ENCODE measurements around the gene RAPGEF5. TPM values are rescaled to one million over a fixed set of nuclear protein-coding genes. Genes with fewer than 3 reads are reported as not detected.

Gene RAPGEF5
- total RNA-seq, 4 donors from 2014 or later, result 7.4 to 16.2 (median 12.1) TPM

DNA sequence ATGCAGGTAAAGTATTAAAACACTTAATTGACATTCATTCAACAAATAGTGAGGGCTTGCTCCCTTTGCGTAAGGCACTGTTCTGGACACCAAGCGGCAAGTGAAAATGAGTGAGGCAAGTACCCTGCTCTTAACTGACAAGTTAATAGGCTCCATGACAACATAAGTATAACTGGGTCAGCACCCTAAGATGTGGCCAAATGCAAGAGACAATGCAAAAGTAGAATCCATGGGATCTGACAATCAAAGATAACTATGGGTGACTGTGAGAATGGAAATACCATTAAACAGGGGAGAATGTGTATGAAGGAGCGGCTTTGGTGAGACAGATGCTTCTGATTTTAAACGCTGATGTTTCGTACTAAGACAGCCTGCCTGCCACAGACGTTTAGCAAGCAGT lies 160.5 kb downstream of the RAPGEF5 start:
- Histone ChIP-seq H3K9me3 (no peaks in the 10 kb centered on the region), H3K27ac (no peak overlapping the region), H3K4me1 (peaks cover 0 to 6% of the 10 kb centered on the region in 2 donors), H3K27me3 (no peaks in the 10 kb centered on the region), H3K4me3 (no peak overlapping the region), H3K36me3 (no peaks in the 10 kb centered on the region)
- in situ Hi-C loops (cut with MboI; ENCODE audit: low sequenced_read_pairs in 4 of 4), result no loop called here
- ATAC-seq (no peak), DNase-seq (no peak)
- intact Hi-C loops (cut with DNase I; ENCODE audit: low total_unique reads), result no loop called here
- TF ChIP-seq, protein P1, sequence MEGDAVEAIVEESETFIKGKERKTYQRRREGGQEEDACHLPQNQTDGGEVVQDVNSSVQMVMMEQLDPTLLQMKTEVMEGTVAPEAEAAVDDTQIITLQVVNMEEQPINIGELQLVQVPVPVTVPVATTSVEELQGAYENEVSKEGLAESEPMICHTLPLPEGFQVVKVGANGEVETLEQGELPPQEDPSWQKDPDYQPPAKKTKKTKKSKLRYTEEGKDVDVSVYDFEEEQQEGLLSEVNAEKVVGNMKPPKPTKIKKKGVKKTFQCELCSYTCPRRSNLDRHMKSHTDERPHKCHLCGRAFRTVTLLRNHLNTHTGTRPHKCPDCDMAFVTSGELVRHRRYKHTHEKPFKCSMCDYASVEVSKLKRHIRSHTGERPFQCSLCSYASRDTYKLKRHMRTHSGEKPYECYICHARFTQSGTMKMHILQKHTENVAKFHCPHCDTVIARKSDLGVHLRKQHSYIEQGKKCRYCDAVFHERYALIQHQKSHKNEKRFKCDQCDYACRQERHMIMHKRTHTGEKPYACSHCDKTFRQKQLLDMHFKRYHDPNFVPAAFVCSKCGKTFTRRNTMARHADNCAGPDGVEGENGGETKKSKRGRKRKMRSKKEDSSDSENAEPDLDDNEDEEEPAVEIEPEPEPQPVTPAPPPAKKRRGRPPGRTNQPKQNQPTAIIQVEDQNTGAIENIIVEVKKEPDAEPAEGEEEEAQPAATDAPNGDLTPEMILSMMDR (IDR thresholded peaks at IDR 0.05 in 4 of 5, conservative IDR thresholded peaks at IDR 0.05 in 1 of 5), result no peak
- no peak for TF ChIP-seq POLR2A (IDR thresholded peaks at IDR 0.05)

DNA sequence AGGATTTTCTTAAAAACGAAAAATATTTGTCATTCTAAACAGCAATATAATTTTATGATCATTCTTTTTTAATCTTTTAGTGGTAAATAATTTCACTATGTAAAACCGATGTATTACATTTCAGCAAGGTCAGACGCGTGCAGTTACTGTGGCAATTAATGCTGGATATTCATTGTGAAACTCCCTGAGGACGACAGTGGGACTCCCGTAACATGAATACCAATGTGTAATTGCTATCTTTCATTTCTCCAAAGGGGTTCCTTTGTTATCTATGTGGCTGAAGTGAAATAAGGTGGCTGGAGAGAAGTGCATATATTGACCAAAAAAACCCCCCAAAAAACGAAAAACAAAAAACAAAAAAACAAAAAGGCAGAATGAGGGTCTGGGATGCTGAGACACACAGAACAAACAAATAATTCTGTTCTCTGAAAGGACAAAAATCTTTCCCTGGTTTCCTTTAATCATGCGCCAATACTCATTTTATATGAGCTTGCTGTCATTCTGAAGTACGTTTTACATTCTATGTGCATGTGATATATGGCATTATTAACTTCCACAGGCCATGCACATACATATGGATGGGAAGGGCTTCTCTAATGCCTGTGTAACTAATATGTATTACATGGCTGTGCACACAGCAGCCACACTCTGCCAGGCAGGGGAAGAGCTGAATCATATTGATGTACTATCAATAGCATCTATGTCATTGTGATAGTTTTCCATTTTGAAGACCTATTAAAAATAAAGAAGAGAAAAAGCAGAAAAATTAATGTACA lies 161.4 kb downstream of the RAPGEF5 start:
- in situ Hi-C loops (cut with MboI; ENCODE audit: low sequenced_read_pairs in 4 of 4) (no loop called here), intact Hi-C loops (cut with DNase I; ENCODE audit: low total_unique reads) (no loop called here)
- Histone ChIP-seq H3K9me3 (no peaks in the 10 kb centered on the region), H3K27ac (no peak overlapping the region), H3K36me3 (no peaks in the 10 kb centered on the region), H3K27me3 (no peaks in the 10 kb centered on the region), H3K4me3 (no peak overlapping the region), H3K4me1 (no peaks in the 10 kb centered on the region)
- ATAC-seq (no peak), DNase-seq (no peak)
- TF ChIP-seq POLR2A (IDR thresholded peaks at IDR 0.05), result no peak
- TF ChIP-seq, protein P1 (IDR thresholded peaks at IDR 0.05 in 4 of 5, conservative IDR thresholded peaks at IDR 0.05 in 1 of 5), result no peak

DNA sequence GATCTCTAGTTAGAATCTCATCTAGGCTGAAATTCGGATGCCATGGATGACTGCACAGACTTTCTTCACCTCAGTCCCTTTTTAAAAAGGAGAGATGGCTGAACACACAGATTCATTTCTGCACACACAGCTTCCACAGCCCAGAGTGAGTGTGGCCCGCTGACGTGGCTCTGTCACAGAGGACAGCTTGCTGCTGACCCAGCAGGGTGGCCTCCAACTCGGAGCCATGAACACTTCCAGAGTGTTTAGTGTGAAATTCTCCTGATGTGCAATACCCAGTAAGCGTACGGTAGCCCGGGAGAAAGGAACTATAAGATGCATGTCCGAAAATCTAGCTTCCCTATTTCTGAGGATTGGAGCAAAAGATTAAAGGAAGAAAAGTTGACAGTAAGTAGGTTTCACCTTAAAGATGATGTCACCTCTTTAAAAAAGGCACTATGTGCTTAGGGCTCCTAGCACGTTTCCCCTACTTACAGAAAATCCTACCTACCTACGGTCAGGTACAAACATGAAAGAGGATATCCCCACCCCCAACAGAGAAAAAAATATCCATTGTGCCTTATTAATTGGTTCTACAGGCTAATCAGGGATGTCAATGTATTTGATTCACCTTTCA lies 162.2 kb downstream of the RAPGEF5 start:
- H3K27me3 ChIP-seq, result no peaks in the 10 kb centered on the region
- no peaks in the 10 kb centered on the region for H3K4me1 ChIP-seq
- no peak overlapping the region for H3K27ac ChIP-seq
- intact Hi-C loops (cut with DNase I; ENCODE audit: low total_unique reads), result no loop called here
- H3K9me3 ChIP-seq, result no peaks in the 10 kb centered on the region
- no peaks in the 10 kb centered on the region for H3K36me3 ChIP-seq
- in situ Hi-C loops (cut with MboI; ENCODE audit: low sequenced_read_pairs in 4 of 4), result no loop called here
- ATAC-seq (no peak), DNase-seq (no peak)
- no peak for TF ChIP-seq POLR2A (IDR thresholded peaks at IDR 0.05)
- TF ChIP-seq, protein P1 (IDR thresholded peaks at IDR 0.05 in 4 of 5, conservative IDR thresholded peaks at IDR 0.05 in 1 of 5), result no peak
- H3K4me3 ChIP-seq, result no peak overlapping the region

DNA sequence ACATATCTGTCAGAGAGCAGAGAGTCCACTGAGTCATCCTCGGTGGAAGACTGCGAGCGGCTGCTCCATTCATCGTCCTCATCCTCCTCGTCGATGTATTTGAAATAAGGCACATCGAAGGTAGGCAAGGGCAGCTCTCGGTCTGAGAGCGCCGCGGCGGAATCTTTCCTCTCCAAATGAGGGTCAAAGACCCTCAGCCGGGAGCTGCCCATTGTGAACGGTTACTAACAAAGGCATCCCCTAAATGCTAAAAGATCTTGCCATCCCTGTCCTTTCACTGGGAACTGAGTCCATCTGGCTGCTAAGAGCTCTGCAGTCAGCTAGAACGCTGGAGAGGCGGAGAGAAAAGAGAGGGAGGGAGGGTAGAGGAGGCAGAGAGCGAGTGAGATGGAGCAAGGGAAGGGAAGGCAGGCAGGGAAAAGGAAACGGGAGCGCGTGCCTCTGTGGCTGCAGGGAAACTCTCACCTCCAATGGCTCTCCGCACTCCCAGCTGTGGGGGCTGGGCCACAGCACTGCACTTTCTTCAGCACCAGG lies 163.4 kb downstream of the RAPGEF5 start:
- intact Hi-C loops (cut with DNase I; ENCODE audit: low total_unique reads), result no loop called here

More for the DNA sequence above, 163.4 kb downstream of the RAPGEF5 start:
- in situ Hi-C loops (cut with MboI; ENCODE audit: low sequenced_read_pairs in 4 of 4), result no loop called here
- Histone ChIP-seq H3K36me3 (no peaks in the 10 kb centered on the region), H3K9me3 (no peaks in the 10 kb centered on the region), H3K27ac (no peak overlapping the region), H3K27me3 (no peaks in the 10 kb centered on the region), H3K4me3 (no peak overlapping the region), H3K4me1 (no peaks in the 10 kb centered on the region)
- ATAC-seq (no peak), DNase-seq (no peak)
- TF ChIP-seq, protein P1 (IDR thresholded peaks at IDR 0.05 in 4 of 5, conservative IDR thresholded peaks at IDR 0.05 in 1 of 5), result no peak
- TF ChIP-seq POLR2A (IDR thresholded peaks at IDR 0.05), result no peak

All from gastrocnemius medialis (tissue), 4 donors.